ENCODE data around the gene FAM234B. TPM values are rescaled to one million over a fixed set of nuclear protein-coding genes. Genes with fewer than 3 reads are reported as not detected.

FAM234B gene
- total and polyA plus RNA-seq, 2 donors (not counting 1 experiment from before 2014, with no cell fraction given): 2.6 to 8.2 TPM

DNA sequence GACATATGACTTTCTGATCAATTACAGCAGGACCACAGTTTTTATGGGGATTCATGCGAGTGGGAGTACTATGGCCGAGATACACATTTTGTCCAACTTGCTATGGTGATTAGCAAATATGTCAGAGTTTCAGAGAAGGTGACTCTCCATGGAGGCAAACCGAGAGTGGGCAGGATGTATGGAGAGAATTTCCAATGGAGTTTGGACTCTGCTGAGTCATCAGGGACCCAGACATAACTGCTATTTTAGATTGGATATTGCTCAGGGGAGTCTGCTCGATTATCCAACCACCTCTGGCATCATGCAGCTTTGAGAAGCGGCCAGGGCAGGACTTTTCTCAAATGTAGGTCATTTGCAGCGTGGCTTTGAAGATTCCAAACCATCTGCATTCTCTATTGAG, 68.8 kb downstream of the FAM234B start:
- no peaks in the 10 kb centered on the region for H3K27me3 ChIP-seq (replicated peaks in 1 of 4; ENCODE audit: control extremely low read depth in 1 of 4, control insufficient read depth in 3 of 4, insufficient read depth in 4 of 4, low read length in 3 of 4)
- no peak overlapping the region for H3K27ac Mint-ChIP-seq
- H3K9me3 Mint-ChIP-seq (ENCODE audit: insufficient read depth): no peaks in the 10 kb centered on the region
- no peaks in the 10 kb centered on the region for H4K20me1 ChIP-seq (ENCODE audit: control insufficient read depth, insufficient read depth, low read length, poor library complexity, severe bottlenecking)
- DNase-seq: no peak
- H3K9me3 ChIP-seq (ENCODE audit: control extremely low read depth in 1 of 3, control insufficient read depth in 2 of 3, insufficient read depth in 1 of 3, low read length in 2 of 3): no peaks in the 10 kb centered on the region
- no peak overlapping the region for H3K4me3 ChIP-seq (ENCODE audit: control extremely low read depth in 1 of 5, extremely low read depth in 1 of 5, insufficient read depth in 1 of 5, low read depth in 2 of 5, low read length in 4 of 5)
- H3K36me3 ChIP-seq (replicated peaks in 1 of 2; ENCODE audit: control extremely low read depth in 1 of 2, control insufficient read depth in 1 of 2, extremely low read depth in 1 of 2, insufficient read depth in 2 of 2, low read length in 1 of 2): no peaks in the 10 kb centered on the region
- intact Hi-C loops (cut with micrococcal nuclease): no loop called here
- H2AFZ ChIP-seq (ENCODE audit: insufficient read depth, low read depth, low read length, poor library complexity, severe bottlenecking): no peak overlapping the region
- H3K4me1 Mint-ChIP-seq: no peaks in the 10 kb centered on the region
- no peak overlapping the region for H3K27ac ChIP-seq (ENCODE audit: low read length in 2 of 2)
- H3K79me2 ChIP-seq (ENCODE audit: control insufficient read depth, insufficient read depth, low read length): no peaks in the 10 kb centered on the region
- ChIA-PET POLR2A (no interaction called here), CTCF (no interaction called here)
- peaks cover 39% of the 10 kb centered on the region for H3K27me3 Mint-ChIP-seq
- no peaks in the 10 kb centered on the region for H3K4me1 ChIP-seq (ENCODE audit: control insufficient read depth in 2 of 2, insufficient read depth in 2 of 2, low read length in 2 of 2)
- TF ChIP-seq EZH2 (IDR thresholded peaks at IDR 0.05; ENCODE audit: borderline replicate concordance, insufficient read depth, low read depth, low read length, poor library complexity, severe bottlenecking): no peak
- TF ChIP-seq, protein P1, sequence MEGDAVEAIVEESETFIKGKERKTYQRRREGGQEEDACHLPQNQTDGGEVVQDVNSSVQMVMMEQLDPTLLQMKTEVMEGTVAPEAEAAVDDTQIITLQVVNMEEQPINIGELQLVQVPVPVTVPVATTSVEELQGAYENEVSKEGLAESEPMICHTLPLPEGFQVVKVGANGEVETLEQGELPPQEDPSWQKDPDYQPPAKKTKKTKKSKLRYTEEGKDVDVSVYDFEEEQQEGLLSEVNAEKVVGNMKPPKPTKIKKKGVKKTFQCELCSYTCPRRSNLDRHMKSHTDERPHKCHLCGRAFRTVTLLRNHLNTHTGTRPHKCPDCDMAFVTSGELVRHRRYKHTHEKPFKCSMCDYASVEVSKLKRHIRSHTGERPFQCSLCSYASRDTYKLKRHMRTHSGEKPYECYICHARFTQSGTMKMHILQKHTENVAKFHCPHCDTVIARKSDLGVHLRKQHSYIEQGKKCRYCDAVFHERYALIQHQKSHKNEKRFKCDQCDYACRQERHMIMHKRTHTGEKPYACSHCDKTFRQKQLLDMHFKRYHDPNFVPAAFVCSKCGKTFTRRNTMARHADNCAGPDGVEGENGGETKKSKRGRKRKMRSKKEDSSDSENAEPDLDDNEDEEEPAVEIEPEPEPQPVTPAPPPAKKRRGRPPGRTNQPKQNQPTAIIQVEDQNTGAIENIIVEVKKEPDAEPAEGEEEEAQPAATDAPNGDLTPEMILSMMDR (IDR thresholded peaks at IDR 0.05): no peak
- no peak overlapping the region for H3K9ac ChIP-seq (ENCODE audit: low read length)
- H3K4me3 Mint-ChIP-seq: no peak overlapping the region
- ATAC-seq (ENCODE audit: low read depth): no peak
- H3K4me2 ChIP-seq (replicated peaks; ENCODE audit: low read depth, low read length, poor library complexity, severe bottlenecking): no peak overlapping the region
- 96% methylated on average over 5 of the region's 6 CpGs for WGBS (ENCODE audit: insufficient coverage)

DNA sequence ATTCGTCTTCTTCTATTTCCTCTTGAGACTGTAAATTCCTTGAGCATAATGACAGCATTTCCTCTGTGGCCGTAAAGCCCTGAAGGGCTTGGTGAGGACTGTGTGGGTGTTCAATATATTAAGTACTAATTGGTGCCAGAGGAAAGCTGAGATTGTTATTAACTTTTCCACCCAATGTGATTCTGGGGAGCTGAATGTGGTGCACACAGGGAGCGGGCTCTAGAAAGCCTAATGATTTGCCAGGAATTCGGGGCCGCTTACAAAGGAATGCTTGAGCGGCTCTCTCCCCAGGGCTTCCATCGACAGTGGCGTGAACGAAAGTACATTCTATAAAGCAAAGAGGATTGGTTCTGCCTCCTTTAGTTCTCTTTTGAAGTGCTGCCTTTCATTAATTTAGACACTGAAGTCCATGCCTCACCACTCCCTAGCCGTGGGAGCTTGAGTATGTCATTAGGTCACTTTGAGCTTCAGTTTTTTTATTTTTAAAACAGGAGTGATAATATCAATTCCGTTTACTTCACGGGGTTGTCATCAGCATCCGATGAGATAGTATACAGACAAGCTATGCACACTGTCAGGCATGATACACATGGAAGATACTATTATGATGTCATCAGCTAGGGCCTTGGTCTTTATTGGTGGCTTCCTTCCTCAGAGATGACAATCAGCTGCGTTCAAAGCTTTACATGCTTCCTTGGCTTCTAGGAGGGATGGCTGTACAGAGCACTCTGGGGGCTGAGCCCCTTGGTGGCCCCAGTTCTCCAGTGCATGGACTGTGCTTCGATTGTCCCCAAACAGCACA, 70.3 kb downstream of the FAM234B start:
- 97% methylated on average over 6 of the region's 15 CpGs for WGBS (ENCODE audit: insufficient coverage)
- Histone ChIP-seq H3K9me3 (ENCODE audit: control extremely low read depth in 1 of 3, control insufficient read depth in 2 of 3, insufficient read depth in 1 of 3, low read length in 2 of 3) (no peaks in the 10 kb centered on the region), H3K9ac (ENCODE audit: low read length) (no peak overlapping the region), H3K27ac (ENCODE audit: low read length in 2 of 2) (no peak overlapping the region), H4K20me1 (ENCODE audit: control insufficient read depth, insufficient read depth, low read length, poor library complexity, severe bottlenecking) (no peaks in the 10 kb centered on the region), H3K79me2 (ENCODE audit: control insufficient read depth, insufficient read depth, low read length) (no peaks in the 10 kb centered on the region), H3K36me3 (replicated peaks in 1 of 2; ENCODE audit: control extremely low read depth in 1 of 2, control insufficient read depth in 1 of 2, extremely low read depth in 1 of 2, insufficient read depth in 2 of 2, low read length in 1 of 2) (no peaks in the 10 kb centered on the region), H3K4me3 (ENCODE audit: control extremely low read depth in 1 of 5, extremely low read depth in 1 of 5, insufficient read depth in 1 of 5, low read depth in 2 of 5, low read length in 4 of 5) (no peak overlapping the region), H3K27me3 (replicated peaks in 1 of 4; ENCODE audit: control extremely low read depth in 1 of 4, control insufficient read depth in 3 of 4, insufficient read depth in 4 of 4, low read length in 3 of 4) (no peaks in the 10 kb centered on the region), H2AFZ (ENCODE audit: insufficient read depth, low read depth, low read length, poor library complexity, severe bottlenecking) (no peak overlapping the region), H3K4me2 (replicated peaks; ENCODE audit: low read depth, low read length, poor library complexity, severe bottlenecking) (no peak overlapping the region), H3K4me1 (ENCODE audit: control insufficient read depth in 2 of 2, insufficient read depth in 2 of 2, low read length in 2 of 2) (no peaks in the 10 kb centered on the region)
- Mint-ChIP-seq H3K27ac (no peak overlapping the region), H3K4me1 (no peaks in the 10 kb centered on the region), H3K4me3 (no peak overlapping the region), H3K9me3 (ENCODE audit: insufficient read depth) (no peaks in the 10 kb centered on the region), H3K27me3 (peaks cover 39% of the 10 kb centered on the region)
- ChIA-PET CTCF (interaction anchor here (0.5 to 1.5 kb wide), 3 partner anchors 17 to 97 kb away, joined by 3 to 5 read pairs (median 3); no protein-coding TSS in a partner anchor), POLR2A (no interaction called here)
- ATAC-seq (ENCODE audit: low read depth) (no peak), DNase-seq (no peak)
- no peak for TF ChIP-seq EZH2 (IDR thresholded peaks at IDR 0.05; ENCODE audit: borderline replicate concordance, insufficient read depth, low read depth, low read length, poor library complexity, severe bottlenecking)
- TF ChIP-seq, protein P1 (IDR thresholded peaks at IDR 0.05): no peak
- intact Hi-C loops (cut with micrococcal nuclease): no loop called here
